IPS DF 19.7 (cell line): ENCODE data around the gene FBXL17.

ENCODE experiments used
- DNase-seq: peaks from one replicate; pipeline ENCODE4 v3.0.0-alpha.2; 2013; ENCODE audit warnings: low read depth, low spot score

FBXL17 gene

DNA sequence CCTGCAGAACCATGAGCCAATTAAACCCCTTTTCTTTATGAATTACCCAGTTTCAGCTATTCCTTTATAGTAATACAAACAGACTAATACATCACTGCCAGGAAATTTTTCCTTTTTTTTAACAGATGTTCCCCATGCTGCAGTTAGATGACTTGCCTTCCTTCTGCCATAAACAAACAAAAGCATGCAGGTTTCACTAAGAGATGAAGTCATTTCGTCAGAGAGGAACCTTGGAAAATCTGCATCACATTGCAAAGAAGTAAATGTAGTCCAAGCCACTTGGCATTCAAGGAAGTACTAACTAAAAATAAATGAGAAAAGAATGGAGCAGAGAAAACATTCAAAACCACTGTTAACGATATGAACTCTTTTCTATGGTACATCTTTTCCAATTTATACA is 517.1 kb downstream of the FBXL17 start:
- DNase-seq: no peak

DNA sequence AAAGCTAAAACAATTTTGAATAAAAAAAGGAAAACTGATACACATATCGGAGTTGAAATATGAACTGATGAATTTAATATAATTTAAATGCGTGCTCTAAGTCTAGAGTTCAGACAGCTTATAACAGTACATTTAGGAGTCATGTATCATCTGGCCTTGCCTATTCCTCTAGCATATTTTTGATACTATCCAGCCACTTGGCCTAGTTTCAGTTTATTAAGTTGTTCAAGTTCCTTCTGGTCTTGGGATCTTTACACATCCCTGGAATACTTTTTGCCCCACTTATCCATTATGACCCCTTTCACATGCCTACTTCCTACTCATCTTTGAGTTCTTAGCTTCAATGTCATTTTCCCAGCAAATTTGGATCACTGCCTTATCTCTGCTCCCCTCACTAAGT is 518.8 kb downstream of the FBXL17 start:
- DNase-seq: no peak

DNA sequence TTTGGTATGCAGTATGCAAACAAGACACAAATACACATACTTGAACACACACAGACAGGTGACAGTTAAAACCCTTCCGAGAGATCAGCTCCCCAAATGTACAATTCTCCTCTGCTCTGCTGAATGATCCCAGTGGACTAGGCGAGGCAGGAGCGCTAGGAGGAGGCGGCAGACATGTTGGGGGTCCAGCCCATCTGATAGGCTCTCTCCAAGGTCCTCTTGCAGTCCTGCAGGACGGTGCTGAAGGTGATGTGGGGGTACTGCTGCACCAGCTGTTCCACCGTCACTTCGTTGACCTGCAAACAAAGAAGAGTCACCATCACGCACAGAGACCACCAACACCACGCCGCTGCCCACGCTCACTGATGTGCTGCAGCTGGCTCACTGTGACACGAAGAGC is 520.3 kb downstream of the FBXL17 start:
- no peak for DNase-seq

DNA sequence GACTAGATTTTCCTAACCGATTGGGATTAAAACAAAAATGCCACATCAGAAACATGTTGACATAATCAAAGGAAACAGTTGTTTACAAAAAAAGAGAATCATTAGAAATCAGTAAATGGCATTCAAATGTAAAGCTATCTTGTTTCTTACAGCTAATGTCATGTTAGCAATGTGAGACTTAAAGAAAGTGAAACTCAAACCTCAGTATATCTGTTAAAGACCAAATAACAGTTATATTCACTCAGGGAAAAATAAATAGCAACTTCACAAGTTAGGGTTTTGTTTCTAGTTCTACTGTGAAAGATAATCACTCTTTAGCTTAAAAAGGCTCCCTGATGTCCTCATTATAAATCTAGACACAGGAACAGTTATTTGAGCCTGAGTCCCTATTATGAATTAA is 521.9 kb downstream of the FBXL17 start:
- DNase-seq: no peak

DNA sequence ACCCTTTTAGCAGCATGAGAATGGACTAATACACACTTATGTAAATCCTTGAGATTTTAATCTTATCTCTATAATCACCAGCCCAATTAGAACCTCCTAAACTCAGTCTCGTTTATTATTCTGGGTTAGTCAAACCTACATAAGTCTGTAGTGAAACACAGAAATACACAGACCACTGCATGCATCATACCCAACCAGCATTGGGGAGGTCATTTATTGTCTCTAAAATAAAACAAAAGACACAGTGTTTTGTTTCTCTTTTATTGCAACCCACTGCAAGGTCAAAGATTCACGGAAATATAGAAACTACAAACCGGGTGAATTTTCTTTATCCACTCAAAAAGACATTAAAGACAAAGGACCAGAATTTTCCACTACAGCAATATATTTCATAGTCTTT is 523.1 kb downstream of the FBXL17 start:
- no peak for DNase-seq

DNA sequence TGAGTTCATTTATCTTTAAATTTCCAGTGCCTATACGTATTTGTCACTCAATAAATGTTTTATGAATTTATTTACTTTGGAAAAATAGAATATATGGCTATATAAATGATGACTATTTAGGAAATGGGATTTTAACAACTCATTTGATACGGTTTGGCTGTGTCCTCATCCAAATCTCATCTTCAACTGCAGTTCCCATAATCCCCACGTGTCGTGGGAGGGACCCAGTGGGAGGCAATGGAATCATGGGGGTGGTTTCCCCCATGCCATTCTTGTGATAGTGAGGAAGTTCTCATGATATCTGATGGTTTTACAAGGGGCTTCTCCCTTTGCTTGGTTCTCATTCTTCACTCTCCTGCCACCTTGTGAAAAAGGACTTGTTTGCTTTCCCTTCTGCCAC is 523.6 kb downstream of the FBXL17 start:
- DNase-seq: no peak

DNA sequence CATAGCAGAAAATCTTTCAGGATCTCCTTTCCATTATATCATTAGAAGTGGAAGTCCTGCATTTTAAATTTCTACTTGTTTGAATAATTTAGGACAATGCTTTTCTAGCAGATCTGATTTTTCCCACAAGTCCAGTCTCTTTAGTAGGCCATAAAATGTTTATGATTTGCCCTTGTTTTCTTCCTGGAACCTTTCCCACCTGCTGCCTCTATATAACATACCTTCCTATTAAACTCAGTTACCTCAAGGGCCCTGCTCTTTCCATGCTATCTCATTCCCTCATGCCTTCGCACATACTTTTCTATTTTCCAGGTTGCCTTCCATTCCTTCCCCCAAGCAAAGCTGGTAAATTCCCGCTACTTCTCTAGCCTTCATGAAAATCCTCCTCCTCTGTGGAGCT is 524.1 kb downstream of the FBXL17 start:
- DNase-seq: no peak

DNA sequence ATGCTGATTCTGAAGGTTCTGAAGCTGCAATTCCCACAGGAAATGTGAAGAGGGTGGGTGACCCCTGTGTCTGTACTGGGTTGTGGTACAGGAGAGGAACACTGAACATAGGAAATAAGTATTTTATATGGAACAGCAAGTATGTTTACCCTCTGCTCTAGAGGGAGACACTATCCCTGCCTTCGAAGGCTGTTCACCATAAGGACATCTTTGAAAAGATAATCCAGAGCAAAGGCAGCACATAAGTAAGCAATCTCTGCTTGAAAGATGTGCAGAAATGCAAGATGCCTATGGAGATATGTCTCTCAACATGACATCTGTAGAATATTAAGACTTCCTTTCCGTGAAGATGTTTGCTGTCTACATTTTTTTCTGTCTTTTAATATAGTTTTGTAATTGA is 526.7 kb downstream of the FBXL17 start:
- DNase-seq: no peak

DNA sequence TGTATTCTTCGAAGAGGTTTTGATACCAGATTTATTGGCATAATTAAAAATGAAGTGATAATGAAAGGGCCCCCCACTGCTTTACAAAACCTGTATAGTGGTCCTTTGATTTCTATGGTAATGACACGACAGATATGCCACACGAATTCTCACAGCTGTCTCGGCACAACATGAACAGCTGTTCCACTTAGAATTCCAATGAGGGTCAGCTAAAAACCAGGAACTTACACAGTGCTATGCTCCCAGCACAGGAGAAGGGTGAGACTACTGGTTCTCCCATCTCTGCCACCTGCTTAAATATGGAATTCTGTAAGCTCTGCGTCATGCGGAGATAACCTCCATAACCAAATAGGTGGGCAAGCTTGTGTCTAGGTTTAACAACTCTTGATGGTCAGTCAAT is 528.2 kb downstream of the FBXL17 start:
- no peak for DNase-seq

DNA sequence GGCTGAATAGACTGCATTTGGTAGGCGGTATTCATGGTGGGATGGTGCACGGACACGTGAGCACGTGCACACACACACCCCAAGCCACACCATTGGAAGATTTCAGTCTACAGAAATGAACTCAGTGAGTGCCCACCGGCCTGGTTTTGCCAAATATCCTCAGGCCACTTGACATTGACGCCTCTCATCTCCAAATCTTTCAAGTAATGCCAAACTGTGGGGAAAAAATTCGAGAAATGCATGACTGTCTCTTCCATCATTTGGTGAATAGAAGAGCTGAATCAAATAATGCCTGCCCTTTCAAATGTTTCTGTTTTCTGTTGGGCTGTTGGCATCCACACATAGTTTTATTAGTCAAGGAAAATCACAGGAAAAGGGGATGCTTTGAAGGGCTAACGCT is 528.9 kb downstream of the FBXL17 start:
- no peak for DNase-seq

DNA sequence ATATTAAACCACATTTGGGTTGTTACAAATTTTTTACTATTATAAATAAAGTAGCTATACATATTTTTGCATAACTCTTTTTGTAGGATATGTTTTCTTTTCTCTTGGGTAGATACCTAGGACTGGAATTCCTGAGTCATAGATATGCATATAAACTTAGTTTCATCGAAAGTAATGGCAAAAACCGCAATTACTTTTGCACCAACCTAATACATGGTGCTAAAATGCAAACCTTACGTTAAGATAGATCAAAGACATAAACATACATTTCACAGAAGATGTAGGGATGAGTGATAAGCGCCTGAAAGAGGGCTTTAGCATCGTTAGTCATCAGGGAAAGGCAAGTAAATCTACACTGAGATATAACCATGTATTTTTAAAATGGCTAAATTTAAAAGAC is 532.8 kb downstream of the FBXL17 start:
- DNase-seq: no peak

DNA sequence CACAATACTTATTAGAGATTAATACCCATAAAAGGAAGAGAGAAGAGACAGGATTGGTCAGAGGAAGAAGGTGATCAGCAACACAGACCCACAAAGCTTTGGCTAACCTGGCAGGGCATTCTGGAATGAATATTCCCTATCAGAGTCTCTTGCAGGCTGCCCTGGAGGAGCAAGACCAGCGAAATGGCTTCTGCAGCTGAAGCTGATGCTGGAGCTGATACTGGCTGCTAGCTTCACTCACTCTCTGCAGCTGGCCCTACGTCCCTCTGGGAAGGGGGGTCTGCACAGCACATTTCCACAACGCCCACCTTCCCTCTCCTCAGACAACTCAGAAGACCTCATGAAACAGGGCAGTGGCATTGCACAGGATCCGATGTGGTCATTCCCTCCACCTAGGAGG is 541.3 kb downstream of the FBXL17 start:
- DNase-seq: no peak

DNA sequence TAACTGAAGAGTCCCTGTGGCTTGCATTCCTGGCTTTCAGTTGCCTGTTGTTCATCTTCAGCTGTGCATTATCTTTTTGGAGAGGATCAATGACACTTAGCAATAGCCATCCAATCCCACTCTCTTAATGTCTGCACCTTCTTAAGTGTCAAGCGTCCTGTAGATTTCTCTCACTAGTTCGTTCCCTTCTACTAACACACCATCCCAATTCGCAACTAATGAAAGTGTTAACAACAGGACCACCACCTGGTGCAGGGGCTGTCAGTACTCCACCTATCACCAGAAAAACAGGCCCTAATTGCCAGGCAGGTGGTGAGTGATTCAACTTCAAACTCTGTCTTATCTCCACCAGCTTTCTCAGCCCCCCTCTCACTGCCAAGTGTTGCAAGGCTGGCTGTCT is 541.7 kb downstream of the FBXL17 start:
- DNase-seq: no peak

DNA sequence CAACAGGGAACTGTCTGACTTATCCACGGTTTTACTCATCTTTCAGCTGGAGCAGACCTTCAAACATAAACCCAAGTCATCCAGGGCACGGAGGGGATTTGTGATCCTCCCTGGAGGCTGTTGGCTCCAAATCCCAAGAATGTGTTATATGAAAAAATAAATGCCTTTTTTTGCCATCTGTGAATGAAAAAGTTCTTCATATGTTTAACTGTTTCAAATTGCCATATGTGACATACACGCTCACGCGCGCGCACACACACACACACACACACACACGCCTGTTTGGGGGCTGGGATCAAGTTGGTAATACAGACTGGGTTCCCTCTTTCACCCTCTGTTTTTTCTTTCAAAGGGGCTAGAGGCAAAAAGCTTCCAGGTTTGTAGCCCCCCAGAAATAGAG is 546.8 kb downstream of the FBXL17 start:
- DNase-seq: no peak

DNA sequence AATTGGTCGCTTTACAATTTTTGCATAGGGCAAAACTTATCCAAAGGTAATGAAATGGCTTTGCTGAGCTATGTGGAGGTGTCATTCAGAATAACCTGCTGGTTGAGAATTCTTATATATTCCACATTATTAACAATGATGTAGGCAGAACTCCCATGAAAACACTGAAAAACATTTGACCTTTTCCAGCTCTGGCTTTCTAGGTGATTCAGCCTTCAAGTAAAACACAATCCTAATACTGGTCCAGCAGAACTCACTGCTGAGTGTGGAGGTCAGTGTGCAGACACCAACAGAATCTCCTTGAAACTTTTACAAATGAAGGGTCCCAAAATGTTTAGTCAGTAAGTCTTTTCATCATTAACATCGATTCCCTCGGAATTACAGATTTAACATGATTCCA is 549.2 kb downstream of the FBXL17 start:
- no peak for DNase-seq

DNA sequence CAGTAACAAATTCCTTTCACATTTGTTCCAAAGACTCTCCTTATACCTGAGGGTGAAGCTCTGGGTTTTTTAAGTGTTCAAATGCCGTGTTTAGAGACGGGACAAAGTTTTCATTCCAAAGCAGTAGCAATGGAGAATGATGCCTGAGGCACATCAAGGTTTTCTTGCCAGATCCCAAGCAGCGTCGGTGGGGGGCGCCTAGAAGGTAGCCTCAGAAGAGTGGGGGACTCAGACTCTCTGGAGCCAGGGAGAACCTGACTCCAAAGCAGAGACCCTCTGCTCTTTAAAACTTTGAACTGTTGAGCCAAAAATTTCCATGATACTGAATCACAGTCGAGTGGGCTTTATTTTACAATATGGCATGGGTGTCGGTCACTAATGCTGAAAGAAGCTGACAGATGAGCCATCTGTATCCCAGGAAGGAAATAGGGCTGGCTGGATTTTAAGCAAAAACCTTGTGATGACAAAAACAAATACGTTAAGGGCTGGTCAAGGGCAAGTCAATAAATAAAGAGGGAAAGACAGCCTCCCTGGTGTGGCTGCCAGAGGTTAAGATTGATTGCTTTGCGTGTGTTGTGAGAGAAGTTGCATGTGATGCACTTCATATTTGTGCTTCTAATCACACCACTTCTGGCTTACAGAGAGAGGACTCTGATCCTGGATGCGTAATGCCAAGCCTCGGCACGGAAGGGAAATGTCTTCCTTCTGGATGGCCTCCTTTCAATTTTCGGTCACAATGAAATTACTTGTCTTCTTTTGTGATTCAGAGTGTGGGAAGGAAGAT is 550.1 kb downstream of the FBXL17 start:
- no peak for DNase-seq

DNA sequence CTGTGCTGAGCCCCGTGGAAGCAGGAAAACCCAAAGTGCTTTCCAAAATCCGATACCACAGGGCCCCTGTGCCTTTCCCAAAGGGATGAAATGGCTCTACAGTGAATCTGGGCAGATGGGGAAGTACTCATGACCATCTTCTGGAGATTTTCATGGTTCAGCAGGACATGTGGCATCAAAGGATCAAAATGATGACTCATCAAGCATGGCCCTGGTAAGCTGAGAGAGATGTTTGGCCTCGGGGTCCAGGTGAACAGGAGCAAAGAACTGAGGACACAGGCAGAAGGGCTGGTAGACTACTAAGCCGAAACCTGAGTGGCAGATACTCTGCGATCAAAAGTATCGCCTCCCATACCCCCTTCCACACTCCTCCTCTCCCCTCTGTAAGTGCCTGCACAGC is 551.1 kb downstream of the FBXL17 start:
- DNase-seq: no peak

DNA sequence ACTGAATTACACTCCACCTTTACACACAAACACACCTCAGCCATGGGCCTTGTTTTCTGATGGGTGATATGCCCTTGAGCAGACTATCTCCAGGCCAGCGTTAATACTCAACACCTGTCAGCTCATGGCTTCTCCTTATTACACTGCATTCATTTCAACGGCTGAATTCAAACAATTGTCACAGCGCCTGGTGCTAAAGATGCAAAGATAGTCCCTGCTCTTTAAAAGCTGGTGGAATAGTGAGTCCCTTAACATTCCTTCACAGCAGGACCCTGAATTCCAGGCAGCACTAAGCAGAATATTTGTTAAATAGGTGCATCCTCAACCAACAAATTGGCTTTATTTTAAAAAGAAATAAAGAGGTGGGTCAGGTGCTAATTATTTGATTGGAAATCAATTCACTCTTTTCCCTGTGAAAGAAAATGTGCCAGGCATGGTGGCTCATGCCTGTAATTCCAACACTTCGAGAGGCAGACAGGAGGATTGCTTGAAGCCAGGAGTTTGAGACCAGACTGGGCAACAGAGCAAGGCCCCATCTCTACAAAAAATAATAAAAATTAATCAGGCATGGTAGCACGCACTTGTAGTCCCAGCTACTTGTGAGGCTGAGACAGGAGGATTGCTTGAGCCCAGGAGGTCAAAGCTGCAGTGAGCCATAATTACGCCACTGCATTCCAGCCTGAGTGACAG is 555.4 kb downstream of the FBXL17 start:
- peak; percentile 83 for DNase-seq

DNA sequence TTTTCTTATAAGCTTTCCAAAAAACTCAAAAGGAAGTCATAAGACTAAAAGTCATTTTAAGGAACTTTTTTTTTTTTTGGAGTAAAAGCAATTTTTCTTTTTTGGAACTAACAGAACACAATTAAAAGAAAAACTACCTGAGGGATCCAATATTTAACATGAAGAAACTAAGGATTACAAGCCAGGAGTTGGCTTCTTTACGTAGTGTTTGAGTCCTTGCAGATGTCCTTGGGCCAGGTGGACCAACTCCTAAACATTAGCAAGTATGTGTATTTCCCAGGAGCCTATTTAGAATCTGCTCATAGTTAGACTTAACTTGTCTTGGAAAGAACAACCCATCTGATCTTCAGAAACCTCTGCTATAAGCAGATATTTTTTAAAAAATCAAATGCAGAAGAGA is 557.1 kb downstream of the FBXL17 start:
- no peak for DNase-seq

DNA sequence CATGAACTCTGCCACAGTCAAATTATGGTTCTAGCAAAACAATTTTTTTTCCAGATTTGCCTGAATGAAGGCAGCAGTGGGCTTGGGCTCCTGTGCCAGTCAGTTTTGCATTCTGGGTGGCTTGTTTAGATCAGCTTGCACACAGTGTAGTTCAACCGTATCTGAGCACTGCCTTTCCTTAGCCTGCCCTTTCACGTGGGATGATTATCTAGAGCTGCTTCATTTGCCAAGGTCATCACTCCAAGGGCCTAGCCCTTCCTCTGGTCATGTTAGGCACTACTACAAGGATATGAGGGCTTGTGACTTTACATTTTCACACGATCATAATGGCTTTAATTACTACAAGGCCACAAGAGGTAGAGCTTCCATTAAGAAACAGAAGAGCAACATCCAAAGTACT is 560.6 kb downstream of the FBXL17 start:
- no peak for DNase-seq

DNA sequence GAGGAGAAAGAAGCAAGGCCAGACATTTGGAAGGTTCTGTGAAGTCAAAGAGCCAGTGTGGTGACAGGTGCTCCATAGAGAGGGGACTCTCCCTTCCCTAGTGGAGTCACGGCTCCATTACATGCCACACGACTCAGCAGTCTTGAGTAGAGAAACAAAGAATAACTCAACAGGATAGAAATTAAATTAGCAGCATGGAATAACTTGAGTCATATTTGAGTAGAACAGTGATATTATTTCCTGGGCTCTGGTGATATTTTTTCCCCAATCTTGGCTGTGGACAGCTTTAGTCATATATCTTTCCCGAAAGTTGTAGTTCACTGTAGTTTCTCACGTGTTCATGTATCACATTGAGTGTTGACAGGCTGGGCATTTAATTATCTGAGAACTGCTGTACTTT is 561.5 kb downstream of the FBXL17 start:
- DNase-seq: no peak

DNA sequence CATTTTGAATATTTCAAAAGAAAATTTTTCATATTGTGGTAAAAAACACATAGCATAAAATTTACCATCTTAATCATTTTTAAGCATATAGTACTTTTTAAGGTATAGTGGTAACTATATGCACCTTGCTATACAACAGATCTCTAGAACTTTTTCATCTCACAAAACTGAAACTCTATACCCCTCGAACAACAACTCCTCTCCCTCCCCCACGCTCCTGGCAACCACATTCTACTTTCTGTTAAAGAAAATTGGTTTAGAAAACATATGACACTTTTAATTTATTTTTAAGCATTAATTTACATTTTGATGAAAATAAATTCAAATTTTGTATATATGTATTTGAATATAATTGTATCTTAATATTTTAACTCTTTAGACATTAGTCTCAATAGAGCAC is 563.9 kb downstream of the FBXL17 start:
- no peak for DNase-seq

DNA sequence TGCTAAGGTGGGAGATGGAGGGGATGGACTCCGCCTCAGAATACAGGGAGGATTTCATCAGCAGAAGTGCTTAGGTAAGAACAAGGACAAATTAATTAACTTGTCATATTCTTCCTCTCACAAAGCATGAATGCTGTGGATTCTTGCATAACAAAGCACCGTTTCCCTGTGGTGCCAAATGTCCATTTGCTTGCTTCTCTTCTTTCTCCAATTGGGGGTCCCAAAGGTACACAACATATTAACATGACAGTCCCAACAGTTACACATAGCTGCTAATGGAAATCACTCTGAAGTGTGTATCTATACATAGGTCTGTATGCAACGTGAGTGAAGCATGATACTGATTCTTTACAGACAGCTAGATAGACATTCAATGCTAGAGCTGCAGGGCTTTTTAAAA is 564.5 kb downstream of the FBXL17 start:
- DNase-seq: no peak

DNA sequence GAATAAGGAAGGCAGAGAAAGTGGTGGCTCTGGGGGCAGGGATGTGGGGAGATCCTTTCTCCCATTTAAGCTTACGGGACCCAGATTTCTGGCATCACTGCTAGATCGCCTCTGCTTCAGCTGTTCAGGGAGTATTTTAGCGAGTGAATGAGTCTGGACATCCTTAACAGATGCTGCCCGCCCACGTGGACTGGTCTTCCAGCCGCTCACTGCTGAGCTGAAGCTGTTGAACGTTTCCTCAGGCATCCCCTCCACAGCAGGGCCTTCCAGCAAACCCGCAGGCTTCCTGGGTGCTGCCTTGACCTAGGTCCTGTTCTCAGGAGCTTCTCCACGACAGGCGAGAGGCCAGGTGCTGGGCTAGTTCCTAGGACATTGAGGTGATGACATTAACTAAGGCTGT is 566.8 kb downstream of the FBXL17 start:
- DNase-seq: no peak
